DND-41 (cell line): ENCODE measurements around the gene PODXL.

Experiments used
- ATAC-seq: fragments of 200-7000 bp; cut with Tn5 transposase; 3 replicates; pipeline ENCODE4 v1.9.1; 2021; ENCODE audit warnings: low read depth; ENCODE audit not compliant: insufficient read depth
- DNase-seq: peaks from one replicate; pipeline ENCODE4 v3.0.0-alpha.2; 2020
- H2AFZ ChIP-seq: 2 replicates; pipeline ENCODE4 v1.6.0; 2012; ENCODE audit warnings: low read depth, low read length
- H3K27ac ChIP-seq: 2 replicates; pipeline ENCODE4 v1.5.1; 2012; ENCODE audit warnings: low read length, inconsistent platforms
- H3K27me3 ChIP-seq: fragments of 200-600 bp; sonication (generic); 2 replicates; pipeline ENCODE4 v1.6.0; 2012; ENCODE audit warnings: low read length, mild to moderate bottlenecking, inconsistent platforms; ENCODE audit not compliant: insufficient read depth, poor library complexity
- H3K36me3 ChIP-seq: 2 replicates; pipeline ENCODE4 v1.5.1; 2012; ENCODE audit warnings: low read length, inconsistent platforms; ENCODE audit not compliant: insufficient read depth
- H3K4me1 ChIP-seq: 2 replicates; pipeline ENCODE4 v1.5.1; 2012; ENCODE audit warnings: mild to moderate bottlenecking, low read length; ENCODE audit not compliant: insufficient read depth
- H3K4me2 ChIP-seq: 2 replicates; pipeline ENCODE4 v1.6.0; 2012; ENCODE audit warnings: mild to moderate bottlenecking, moderate library complexity, low read length, inconsistent platforms; ENCODE audit not compliant: insufficient read depth
- H3K4me3 ChIP-seq, 2 experiments: fragments of 200-600 bp in 1 of 2; shearing (Covaris generic) in 1 of 2; 2 replicates each; pipeline ENCODE4 v1.5.1; 2012 to 2016; ENCODE audit warnings: inconsistent platforms in 2 of 2, low read length in 2 of 2, mild to moderate bottlenecking in 2 of 2, low read depth in 1 of 2, moderate library complexity in 1 of 2
- H3K79me2 ChIP-seq: 2 replicates; pipeline ENCODE4 v1.6.0; 2012; ENCODE audit warnings: low read length, inconsistent platforms; ENCODE audit not compliant: insufficient read depth
- H3K9ac ChIP-seq: 2 replicates; pipeline ENCODE4 v1.6.0; 2012; ENCODE audit warnings: low read depth, mild to moderate bottlenecking, inconsistent platforms, low read length, moderate library complexity
- H3K9me3 ChIP-seq: 2 replicates; pipeline ENCODE4 v1.5.1; 2012; ENCODE audit warnings: low read length, moderate library complexity, mild to moderate bottlenecking, inconsistent platforms; ENCODE audit not compliant: insufficient read depth, severe bottlenecking
- H4K20me1 ChIP-seq: 2 replicates; pipeline ENCODE4 v1.6.0; 2012; ENCODE audit warnings: low read length; ENCODE audit not compliant: insufficient read depth
- CTCF ChIP-seq: IDR thresholded peaks from 2 replicates; pipeline ENCODE4 v1.5.1; 2012; ENCODE audit warnings: borderline replicate concordance, low read length, moderate library complexity, mild to moderate bottlenecking; ENCODE audit not compliant: poor library complexity, severe bottlenecking; ENCODE audit errors: extremely low read depth
- EZH2 ChIP-seq: IDR thresholded peaks from 3 replicates; pipeline ENCODE4 v1.6.1; 2012; ENCODE audit warnings: borderline replicate concordance, low read depth, mild to moderate bottlenecking, moderate library complexity, low read length, inconsistent platforms; ENCODE audit not compliant: severe bottlenecking

Gene PODXL

GRCh38 chr7:131603932-131604331, 47.5 kb upstream of the PODXL start:
- Histone ChIP-seq H3K9ac (no peak overlapping the region), H2AFZ (no peak overlapping the region), H3K4me3 (no peak overlapping the region), H3K4me2 (no peak overlapping the region), H4K20me1 (no peaks in the 10 kb centered on the region), H3K9me3 (no peaks in the 10 kb centered on the region), H3K27ac (no peak overlapping the region), H3K27me3 (peaks cover 11% of the 10 kb centered on the region), H3K79me2 (no peaks in the 10 kb centered on the region), H3K36me3 (no peaks in the 10 kb centered on the region), H3K4me1 (no peaks in the 10 kb centered on the region)
- TF ChIP-seq EZH2, result no peak
- TF ChIP-seq CTCF, result no peak
- ATAC-seq (no peak), DNase-seq (no peak)

GRCh38 chr7:131602994-131603372, 46.6 kb upstream of the PODXL start:
- Histone ChIP-seq H3K4me3 (no peak overlapping the region), H2AFZ (no peak overlapping the region), H3K27me3 (peaks cover 11% of the 10 kb centered on the region), H3K4me2 (no peak overlapping the region), H3K36me3 (no peaks in the 10 kb centered on the region), H3K9me3 (no peaks in the 10 kb centered on the region), H3K79me2 (no peaks in the 10 kb centered on the region), H3K27ac (no peak overlapping the region), H3K4me1 (no peaks in the 10 kb centered on the region), H4K20me1 (no peaks in the 10 kb centered on the region), H3K9ac (no peak overlapping the region)
- TF ChIP-seq EZH2 (no peak), CTCF (no peak)
- ATAC-seq, result no peak
- DNase-seq, result no peak

- no peaks in the 10 kb centered on the region for H3K79me2 ChIP-seq
- TF ChIP-seq CTCF (no peak), EZH2 (no peak)
- H4K20me1 ChIP-seq, result no peaks in the 10 kb centered on the region
- no peak overlapping the region for H3K9ac ChIP-seq
- H3K4me1 ChIP-seq, result no peaks in the 10 kb centered on the region
- no peaks in the 10 kb centered on the region for H3K9me3 ChIP-seq
- no peak overlapping the region for H3K4me3 ChIP-seq
- H3K27ac ChIP-seq, result no peak overlapping the region
- H3K4me2 ChIP-seq, result no peak overlapping the region
- DNase-seq, result no peak
- no peak overlapping the region for H2AFZ ChIP-seq
- peaks cover 11% of the 10 kb centered on the region for H3K27me3 ChIP-seq
- ATAC-seq, result no peak
- H3K36me3 ChIP-seq, result no peaks in the 10 kb centered on the region
Measured at GRCh38 chr7:131602304-131602993, 46.0 kb upstream of the PODXL start.
